Ishikawa (cell line): Measurements from ENCODE around the gene DNAJA4.

ENCODE experiments used
- CEBPB ChIP-seq: IDR thresholded peaks from 2 replicates; pipeline ENCODE4 v1.6.1; 2012
- CREB1 ChIP-seq: IDR thresholded peaks from 2 replicates; pipeline ENCODE4 v1.6.1; 2012; ENCODE audit warnings: low read depth
- EGR1 ChIP-seq: IDR thresholded peaks from 2 replicates; pipeline ENCODE4 v1.6.1; 2012
- EP300 ChIP-seq: IDR thresholded peaks from 2 replicates; pipeline ENCODE4 v1.6.1; 2012; ENCODE audit warnings: borderline replicate concordance
- FOXM1 ChIP-seq: IDR thresholded peaks from 2 replicates; pipeline ENCODE4 v1.6.1; 2012; ENCODE audit warnings: low read depth, borderline replicate concordance
- MAX ChIP-seq: IDR thresholded peaks from 2 replicates; pipeline ENCODE4 v1.6.1; 2012
- NFIC ChIP-seq: IDR thresholded peaks from 2 replicates; pipeline ENCODE4 v1.6.1; 2012
- RAD21 ChIP-seq: IDR thresholded peaks from 2 replicates; pipeline ENCODE4 v1.6.1; 2012; ENCODE audit warnings: low read depth
- REST ChIP-seq: IDR thresholded peaks from 2 replicates; pipeline ENCODE4 v1.6.1; 2012; ENCODE audit warnings: low read depth, mild to moderate bottlenecking
- TAF1 ChIP-seq: IDR thresholded peaks from 2 replicates; pipeline ENCODE4 v1.6.1; 2012; ENCODE audit warnings: low read depth, mild to moderate bottlenecking
- TCF12 ChIP-seq: IDR thresholded peaks from 2 replicates; pipeline ENCODE4 v1.6.1; 2012; ENCODE audit warnings: low read depth
- TEAD4 ChIP-seq: IDR thresholded peaks from 2 replicates; pipeline ENCODE4 v1.6.1; 2012
- USF1 ChIP-seq: IDR thresholded peaks from 2 replicates; pipeline ENCODE4 v1.6.1; 2012
- YY1 ChIP-seq: IDR thresholded peaks from 2 replicates; pipeline ENCODE4 v1.6.1; 2012; ENCODE audit warnings: low read depth
- ZBTB7A ChIP-seq: IDR thresholded peaks from 2 replicates; pipeline ENCODE4 v1.6.1; 2012; ENCODE audit warnings: low read depth

Gene DNAJA4

DNA sequence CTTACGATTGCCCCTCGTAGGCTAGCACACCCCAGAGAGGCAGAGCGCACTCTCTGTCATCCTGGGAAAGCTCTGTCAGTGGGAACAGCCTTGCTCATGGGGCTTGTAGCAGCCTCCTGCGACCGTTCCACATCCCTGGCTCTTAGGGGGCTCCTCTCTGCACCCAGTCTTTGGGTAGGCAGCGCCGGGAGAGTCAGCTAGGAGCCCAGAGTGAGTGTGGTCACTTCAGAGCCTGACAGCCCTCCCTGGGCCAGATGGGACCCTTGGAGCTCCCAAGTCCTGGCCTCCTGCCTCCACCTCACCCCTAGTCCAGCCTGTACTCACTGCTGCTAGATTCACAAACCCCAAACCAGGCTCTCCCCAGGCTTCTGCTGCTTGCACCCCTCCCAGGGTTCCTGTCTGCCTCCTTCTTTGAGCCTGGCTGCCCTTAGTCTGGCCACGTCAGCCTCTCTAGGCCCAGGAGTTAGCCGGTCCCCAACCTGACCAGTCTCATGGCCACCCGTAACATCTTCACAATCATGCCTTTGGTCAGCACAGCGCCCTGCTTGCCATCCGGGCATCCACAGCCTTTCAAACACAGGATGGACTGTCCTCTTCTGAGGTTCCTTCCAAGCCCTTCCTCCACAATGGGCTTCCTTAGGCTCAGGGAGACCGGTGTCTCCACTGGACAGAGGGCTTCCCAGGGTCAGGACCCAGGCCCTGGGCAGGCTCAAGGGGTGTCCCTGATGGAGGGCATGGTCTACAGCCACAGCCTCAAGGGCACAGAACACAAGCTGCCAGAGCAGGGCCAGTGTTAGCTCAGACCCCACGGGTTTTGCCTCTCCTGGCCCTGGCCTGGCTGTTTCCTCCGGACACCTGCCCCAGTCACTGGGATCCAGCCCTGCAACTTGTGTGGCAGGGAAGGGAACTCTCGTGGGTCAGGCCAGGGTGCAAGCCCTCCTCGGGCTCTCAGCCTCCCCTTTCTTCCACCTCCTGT, 34.6 kb upstream of the DNAJA4 start:
- TF ChIP-seq MAX (no peak), CEBPB (no peak), TAF1 (no peak), USF1 (no peak), FOXM1 (no peak), NFIC (no peak), TEAD4 (no peak), YY1 (no peak), RAD21 (no peak), EP300 (no peak), CREB1 (no peak), TCF12 (no peak)

- TF ChIP-seq NFIC (no peak), RAD21 (no peak), TEAD4 (no peak), EGR1 (no peak), MAX (no peak), USF1 (no peak), TCF12 (no peak), CEBPB (no peak)
Measured at GRCh38 chr15:78232951-78233350, 31.4 kb upstream of the DNAJA4 start.

GRCh38 chr15:78233496-78233895, 30.9 kb upstream of the DNAJA4 start:
- TF ChIP-seq USF1 (no peak), CREB1 (no peak), REST (no peak), TAF1 (no peak), TCF12 (no peak), EP300 (no peak), RAD21 (no peak), FOXM1 (no peak)

DNA sequence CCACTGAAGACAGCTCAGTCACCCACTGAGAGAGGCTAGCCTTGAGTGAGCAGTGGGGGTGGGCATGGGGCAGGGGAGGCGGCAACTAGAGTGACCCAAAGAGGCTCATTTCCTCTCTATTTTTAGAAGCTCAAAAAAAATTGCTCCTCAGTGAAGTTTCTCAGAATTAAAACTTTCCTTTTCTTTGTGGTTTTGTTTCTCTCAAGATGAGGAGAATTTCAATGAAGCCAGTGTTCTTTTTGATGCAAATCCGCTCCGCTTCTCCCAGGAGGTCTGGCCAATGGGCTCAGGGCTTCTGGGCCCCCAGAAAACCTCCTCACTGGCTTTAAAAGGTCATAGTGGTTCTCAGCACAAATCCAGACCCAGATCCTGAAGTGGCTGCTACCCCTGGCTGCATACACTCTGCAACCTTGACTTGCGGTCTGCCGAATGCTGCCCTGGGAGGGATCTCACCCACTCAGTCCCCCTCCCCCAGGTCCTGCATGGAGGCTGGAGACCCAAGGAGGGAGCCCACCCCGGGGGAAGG, 29.8 kb upstream of the DNAJA4 start, which contains the start of gene ACSBG1:
Gene ACSBG1, minus strand, starts transcription at position 51 of the 526 bp plus-strand sequence. CDS start 64 bp downstream, outside the sequence.
- no peak for TF ChIP-seq USF1
- no peak for TF ChIP-seq CEBPB
- TF ChIP-seq RAD21: no peak
- no peak for TF ChIP-seq NFIC
- no peak for TF ChIP-seq REST
- TF ChIP-seq EGR1: no peak
- TF ChIP-seq MAX: no peak
- TF ChIP-seq CREB1: no peak
- no peak for TF ChIP-seq TCF12
- TF ChIP-seq TAF1: no peak
- no peak for TF ChIP-seq ZBTB7A
- TF ChIP-seq FOXM1: no peak
- TF ChIP-seq YY1: no peak
- no peak for TF ChIP-seq TEAD4
- no peak for TF ChIP-seq EP300
